ENCODE measurements around the gene BCL11A.
"Not testable (repeated sequence)": the region's sequence is repeated elsewhere in the genome, so short reads cannot be mapped to it uniquely, and the experiment has no call there.

Gene BCL11A

DNA sequence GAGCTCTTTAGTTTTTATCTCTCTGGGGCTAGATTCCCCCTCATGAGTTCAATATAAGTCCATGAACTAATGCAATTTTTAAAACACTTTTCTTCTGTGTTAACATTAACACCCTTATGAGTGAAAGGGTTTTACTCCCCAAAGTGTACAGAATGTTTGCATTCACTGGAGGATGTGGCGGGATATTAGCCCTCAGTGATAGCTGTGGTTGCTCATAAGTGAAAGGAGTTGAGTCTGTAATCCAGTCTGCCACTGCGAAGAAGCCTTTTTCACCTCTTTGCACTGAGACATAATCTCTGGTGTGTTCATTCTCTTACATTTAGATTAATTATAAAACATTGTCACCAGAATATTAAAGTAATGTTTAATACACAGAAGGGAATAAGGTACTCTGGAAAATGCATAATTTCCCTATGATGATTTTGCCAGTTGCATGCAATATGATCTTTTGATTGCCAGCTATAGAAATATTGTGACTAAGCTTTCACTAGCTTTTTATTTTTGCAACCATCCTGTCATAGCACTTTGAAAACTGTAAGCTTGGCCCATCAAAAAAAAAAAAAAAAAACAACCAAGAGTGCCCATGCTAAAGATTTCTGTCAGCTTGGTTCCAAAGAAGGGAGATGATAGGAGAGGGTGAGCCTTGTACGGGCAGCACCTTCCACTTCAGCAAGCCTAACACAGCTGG lies 113.2 kb downstream of the BCL11A start:
- no peak overlapping the region for H3K4me3 ChIP-seq (ENCODE audit: low read depth, low read length)

DNA sequence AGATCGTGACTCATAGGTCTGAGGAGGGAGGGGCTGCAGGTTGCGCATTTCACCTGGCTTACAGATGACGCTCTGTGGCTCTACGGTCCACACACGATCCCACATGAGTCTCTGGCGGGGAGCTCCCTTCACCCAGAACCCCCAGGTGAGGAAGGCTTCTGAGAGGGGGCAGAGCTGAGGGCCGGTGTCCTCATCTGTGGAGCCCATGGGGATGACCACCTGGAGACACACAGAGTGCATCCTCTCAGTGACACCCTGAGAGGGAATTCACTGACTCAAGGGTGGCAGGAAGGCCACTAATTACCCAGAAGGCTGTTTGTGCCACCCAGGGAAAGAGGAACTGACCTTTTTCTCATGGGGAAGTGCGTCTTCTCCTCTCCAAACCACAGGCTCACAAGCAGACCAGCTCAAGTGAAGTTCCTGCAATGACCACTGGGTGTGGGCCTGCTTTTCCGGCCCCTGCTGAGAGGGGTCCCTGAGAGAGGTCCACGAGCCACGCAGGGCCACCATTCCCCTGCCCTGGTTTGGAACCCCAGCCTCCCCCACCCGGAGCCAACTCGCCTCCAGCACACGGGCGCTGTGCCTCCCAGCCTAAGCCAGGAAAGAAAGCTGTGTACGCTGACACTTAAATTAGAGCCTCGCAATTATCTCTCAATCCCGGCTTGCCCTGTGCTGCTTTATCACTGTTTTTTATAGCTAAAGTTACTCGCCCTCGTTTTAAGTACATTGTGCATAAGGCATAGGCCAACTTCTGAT lies 114.1 kb downstream of the BCL11A start:
- H3K4me3 ChIP-seq (ENCODE audit: low read depth, low read length) = no peak overlapping the region

DNA sequence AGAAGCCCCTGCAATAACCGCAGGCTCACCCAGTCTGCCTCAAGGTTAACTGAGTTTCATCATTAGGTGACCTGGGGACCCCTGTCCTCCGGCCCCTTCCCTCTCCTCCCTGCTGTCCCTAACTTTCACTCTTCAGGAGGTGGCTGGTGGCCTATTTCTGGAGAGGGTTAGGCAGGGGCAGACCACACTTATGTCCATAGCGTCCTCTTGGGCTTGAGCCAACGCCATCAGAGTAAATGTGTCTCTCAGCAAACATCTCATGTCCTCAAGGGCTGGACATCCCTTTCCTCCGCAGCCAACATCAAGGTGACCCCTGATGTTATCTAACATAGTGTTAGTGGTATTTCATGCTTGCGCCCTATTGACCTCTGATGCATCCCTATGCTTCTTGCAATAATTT lies 114.8 kb downstream of the BCL11A start:
- H3K4me3 ChIP-seq (ENCODE audit: low read depth, low read length) = no peak overlapping the region

DNA sequence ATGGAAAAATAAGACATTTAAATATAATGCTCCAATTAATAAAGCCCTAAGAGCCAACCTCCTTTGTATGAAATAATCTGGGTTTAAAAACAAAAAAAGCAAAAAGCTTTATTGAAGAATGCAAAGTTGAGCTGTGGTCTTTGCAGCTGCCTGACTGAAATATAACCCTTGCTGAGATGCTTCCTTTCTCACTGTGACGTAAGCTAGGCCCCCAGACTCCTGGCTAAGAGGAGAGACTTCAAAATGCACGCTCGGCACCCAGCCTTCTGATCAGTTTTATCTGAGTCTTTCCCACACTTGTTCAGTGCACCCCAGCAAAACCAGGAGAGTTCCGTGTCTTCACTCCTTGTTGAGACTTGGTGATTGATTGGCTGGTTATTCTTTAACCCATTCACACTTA lies 115.3 kb downstream of the BCL11A start:
- H3K4me3 ChIP-seq (ENCODE audit: low read depth, low read length) = no peak overlapping the region

DNA sequence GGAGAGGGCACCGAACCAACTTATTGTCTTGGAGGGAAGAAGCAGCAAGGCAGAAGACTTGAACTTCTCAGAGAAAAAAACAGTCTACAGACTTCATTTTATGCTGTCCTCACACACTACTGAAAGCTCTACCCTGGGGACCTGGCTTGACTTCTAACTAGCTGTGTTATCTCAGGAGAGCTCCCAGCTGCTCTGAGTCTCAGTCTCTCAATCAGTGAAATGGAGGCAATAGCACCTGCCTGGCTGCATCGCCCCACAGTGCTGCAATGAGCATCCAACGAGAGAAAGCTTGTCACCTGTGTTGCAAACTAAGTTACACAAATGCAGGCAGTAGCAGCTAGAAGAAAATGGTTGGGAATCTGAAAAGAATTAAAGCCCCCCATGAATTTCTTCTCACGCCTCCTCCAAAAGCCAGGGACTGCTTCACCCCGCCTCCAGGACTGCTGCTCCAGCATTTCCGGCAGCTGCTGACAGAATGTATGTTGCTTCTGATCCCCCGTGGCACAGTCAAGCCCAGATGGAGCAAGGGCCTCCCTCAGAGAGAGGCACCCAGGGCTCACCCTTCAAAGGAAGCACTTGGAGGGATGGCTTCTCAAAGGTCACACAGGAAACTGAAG lies 116.3 kb downstream of the BCL11A start:
- H3K4me3 ChIP-seq (ENCODE audit: low read depth, low read length) = no peak overlapping the region

DNA sequence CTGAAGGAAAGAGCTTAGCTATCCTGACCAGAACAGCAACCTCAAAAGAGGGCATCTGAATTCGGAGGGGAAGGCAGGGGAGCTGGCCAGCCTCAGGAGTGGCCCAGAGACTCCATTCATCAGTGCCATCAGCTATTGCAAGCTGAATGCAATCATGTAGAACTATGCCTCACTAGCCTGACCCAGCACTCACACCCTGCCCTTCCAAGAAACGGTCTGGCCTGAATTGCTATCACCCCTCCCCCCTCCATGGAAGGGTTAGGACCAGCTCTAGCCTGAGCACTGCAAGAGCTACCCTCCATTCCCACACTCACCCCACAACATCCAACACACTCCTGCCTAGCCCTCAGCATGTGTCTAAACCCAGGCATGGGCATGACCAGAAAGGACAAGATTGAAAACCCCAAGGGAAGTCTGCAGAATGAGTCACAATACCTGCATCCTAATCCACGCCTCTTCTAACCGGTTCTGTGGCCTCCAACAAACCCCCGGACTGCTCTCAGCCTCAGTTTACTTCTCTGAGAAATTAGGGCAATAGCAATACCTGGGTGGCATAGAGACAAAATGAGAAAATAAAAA lies 120.3 kb downstream of the BCL11A start:
- H3K4me3 ChIP-seq (ENCODE audit: low read depth, low read length) = no peak overlapping the region

DNA sequence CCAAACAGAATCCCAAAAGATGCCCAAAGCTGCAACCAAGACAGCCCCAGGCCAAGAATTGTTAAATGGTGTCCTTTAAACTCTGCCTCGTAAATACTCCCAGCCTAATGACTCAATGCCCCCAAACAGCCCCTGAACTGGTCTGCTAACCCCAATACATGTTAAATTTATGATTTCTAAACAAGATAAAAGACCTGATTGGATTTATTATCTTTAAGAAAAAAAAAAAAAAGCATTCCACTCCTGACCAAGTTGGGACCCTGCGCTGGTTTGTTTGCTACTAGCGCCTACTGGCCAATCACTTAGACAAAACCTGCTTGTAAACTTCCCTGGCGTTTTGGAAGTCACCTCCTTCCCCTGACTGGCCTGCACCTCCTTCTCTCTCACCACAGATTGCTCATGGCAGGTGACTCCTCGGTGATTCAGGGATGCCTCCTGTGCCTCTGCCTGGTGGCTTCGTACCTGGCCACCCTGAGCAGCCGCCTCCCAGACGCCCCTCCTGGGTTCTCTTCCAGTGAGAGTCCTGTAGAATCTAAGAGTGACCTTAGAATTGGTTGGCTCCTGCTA lies 121.3 kb downstream of the BCL11A start:
- no peak overlapping the region for H3K4me3 ChIP-seq (ENCODE audit: low read depth, low read length)

DNA sequence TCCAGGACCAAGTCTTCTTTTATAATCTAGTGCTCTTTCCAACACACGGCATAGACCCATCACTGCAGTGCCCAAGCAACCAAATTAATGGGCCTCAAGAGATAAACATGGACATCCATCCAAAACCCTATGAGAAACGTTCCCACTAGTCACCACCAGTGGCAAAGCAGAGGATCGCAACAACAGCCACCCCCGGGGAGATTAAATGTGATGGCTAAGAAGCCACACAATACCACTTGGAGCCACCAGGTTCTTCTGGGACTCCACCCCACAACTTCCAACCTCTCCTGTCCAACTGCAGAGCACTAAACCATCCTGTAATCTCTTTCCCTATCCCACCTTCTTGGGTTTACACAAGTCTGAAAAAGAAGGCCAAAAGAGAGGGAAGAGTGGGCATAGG lies 123.8 kb downstream of the BCL11A start:
- H3K4me3 ChIP-seq (ENCODE audit: low read depth, low read length) = no peak overlapping the region

DNA sequence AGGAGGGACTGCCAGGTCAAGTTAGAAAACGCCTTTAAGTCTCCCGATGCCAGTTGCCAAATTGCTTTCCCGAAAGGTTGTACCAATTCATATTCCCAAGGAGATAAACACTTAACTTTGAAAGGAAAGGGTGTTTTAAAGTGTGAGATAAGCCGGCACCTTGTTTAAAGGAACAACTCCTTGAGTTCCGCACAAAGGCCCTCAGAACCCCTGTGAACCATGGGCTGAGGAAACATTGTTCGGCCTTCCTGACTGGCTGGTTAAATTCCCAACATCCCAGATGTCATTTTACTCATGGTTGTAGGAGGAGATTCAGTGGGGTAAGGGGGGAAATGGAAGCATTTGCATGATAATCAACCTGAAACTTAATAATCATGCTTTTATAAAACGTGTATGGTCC lies 126.6 kb downstream of the BCL11A start:
- no peak overlapping the region for H3K4me3 ChIP-seq (ENCODE audit: low read depth, low read length)

DNA sequence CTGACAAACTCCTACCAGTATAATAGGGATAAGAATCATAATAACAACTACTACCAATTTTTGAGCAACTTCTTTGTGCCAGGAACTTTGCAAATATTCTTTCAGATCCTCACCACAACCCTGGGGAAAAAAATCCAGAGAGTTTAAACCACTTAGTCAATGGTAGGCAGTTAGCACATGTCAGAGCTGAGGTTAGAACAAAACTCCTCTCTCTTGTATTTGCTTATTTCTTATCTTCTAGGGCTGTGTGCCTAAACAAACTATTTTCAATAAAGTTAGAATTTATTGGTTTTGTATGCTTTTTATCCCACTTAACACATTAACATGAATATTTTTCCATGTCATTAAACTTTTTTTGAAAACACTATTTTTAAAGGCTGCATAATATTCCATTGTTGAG lies 127.1 kb downstream of the BCL11A start:
- H3K4me3 ChIP-seq (ENCODE audit: low read depth, low read length) = no peak overlapping the region

DNA sequence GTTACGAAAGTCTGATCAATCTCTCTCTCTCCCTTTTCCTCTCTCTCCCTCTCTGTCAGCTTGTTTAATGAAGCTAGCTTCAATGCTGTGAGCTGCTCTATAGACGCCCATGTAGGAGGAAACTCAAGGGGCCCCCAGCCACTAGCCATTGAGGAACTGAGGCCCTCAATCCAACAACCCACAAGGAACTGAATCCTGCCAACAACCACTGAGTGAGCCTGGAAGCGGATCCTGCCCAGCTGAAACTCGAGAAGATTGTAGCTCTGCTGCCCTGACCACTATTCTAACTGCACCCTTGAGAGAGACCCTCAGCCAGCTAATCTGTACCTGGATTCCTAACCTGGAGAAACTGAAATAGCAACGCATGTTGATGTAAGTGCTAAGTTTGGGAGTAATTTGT lies 129.2 kb downstream of the BCL11A start:
- no peak overlapping the region for H3K4me3 ChIP-seq (ENCODE audit: low read depth, low read length)

DNA sequence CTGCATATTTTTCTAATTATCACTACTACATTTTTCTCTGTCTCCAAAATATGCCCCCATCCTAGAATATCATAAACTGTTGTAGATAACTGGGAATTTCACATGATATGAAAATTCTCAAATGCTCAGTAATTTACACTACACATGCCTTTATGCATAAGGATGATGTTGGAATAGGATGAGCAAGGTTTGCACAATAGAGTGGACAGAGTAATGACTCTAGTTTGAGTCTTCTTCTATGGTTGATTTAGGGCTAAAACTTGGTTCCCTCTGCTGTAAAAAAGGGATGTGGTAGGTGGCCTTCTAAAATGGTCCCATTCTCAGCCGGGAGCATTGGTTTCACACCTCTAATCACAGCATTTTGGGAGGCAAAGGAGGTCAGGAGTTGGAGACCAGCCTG lies 129.9 kb downstream of the BCL11A start:
- no peak overlapping the region for H3K4me3 ChIP-seq (ENCODE audit: low read depth, low read length)

DNA sequence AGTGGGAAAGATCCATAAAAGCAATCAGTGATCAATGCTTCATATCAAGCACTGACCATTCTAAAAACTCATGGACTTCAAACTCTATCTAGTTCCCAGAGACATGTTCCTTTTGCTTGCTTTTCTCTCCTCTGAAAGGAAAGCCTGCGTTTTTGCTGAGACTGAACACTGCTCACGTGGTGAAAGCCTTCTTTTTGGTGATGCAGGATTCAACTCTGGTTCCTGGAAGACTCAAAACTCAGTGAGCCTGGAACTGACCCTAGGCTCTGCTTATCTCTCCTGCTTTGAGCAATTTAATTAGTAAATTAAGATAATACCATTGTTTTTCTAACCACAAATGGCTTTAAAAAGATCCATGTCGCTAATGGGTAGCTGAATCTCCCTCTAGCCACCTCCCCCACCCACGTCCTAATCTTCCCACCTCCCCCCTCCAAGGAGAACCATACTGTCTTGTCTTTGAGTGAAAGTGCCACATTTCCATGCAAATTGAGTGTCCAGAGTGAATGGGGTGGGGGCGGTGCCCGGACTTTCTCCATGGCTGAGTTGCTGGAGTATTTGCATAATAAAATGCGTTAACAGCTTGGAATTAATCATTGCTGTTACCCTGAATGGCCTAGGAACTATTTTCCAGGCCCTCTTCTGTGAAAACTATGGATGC lies 130.5 kb downstream of the BCL11A start:
- no peak overlapping the region for H3K4me3 ChIP-seq (ENCODE audit: low read depth, low read length)

DNA sequence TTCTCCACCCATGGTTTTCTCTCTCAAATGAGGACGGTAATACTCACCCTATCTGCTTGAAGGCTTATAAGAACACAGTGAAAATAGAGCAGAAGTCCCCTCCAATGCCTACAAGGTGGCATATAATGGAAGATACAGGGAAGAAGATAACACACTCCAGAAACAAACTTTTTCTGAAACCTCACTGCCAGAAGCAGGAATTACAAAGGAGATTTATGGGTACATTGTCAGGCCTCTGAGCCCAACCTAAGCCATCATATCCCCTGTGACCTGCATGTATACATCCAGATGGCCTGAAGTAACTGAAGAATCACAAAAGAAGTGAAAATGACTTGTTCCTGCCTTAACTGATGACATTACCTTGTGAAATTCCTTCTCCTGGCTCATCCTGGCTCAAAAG lies 136.2 kb downstream of the BCL11A start:
- H3K4me3 ChIP-seq (ENCODE audit: low read depth, low read length) = not testable (repeated sequence)

DNA sequence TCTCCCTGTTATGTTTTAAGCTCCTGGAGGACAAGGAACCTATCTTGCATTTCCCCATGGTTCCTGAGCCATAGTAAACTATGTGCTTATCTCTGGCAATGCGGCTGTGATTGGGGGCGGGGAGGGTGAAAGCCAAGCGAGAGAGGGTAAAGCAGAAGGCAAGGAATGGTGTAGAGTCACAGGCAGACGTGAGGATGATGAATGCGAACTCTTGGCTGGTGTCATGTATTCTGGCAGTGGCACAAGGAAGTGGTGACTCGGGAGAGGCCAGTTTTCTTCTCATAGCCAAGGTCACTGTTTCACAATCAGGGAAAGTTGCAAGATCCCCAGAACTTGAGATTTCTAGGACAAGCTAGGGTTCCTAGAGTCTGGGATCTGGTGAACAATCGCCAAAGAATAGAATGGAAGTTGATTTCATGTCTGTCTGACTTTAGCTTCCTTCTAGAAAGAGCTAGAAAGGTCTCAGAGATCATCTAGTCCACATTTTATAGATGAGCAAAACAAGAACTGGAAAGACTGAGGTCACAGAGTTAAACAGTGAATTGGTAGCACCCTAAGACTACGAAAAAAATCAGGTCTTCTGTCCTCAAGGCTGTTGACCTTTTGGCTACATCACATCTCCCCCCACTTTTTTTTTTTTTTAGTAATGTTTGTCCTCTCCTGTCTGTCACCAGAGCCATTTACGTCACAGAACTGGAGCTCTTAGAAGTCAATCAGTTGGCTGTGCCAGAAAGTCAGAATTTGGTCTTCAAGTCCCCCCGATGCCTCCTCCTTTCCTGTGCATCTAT lies 137.0 kb downstream of the BCL11A start:
- no peak overlapping the region for H3K4me3 ChIP-seq (ENCODE audit: low read depth, low read length)

DNA sequence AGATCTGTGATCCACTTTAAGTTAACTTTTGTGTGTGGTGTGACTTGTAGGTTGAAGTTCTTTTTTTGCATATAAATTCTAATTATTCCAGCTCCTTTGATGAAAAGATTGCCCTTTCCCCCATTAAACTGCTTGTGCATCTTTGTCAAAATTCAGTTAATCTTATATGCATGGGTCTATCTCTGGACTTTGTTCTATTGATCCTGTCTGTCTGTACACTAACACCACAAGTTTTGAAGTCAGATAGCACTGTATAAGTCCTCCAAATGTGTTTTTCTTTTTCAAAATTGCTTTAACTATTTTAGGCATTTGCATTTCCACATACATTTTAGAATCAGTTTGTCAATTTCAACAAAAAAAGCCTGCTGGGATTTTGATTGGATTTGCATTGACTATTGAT lies 137.6 kb downstream of the BCL11A start:
- H3K4me3 ChIP-seq (ENCODE audit: low read depth, low read length) = no peak overlapping the region

DNA sequence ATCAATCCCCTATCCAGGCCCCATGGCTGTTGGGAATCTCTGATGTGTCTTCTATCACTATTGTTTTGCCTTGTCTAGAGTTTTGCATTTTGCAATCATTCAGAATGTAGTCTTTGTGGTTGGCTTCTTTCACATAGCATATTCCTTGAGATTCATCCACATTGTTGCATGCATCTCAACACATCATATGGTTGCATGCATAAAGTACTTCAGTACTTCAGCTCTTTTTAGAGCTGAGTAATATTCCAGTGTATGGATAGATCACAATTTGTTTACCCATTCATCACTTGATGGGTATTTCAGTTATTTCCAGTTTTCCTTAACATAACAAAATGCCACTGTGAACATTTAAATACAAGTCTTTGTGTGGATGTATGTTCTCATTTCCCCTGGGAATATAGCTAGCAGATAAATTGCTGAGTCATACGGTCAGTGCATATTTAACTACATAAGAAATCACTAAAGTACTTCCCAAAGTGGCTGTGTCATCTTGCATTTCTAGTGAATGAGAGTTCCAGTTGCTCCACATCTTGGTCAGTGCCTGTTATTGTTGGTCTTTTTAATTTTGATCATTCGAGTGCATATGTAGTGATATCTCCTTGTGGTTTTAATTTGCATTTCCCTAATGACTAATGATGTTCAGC lies 138.8 kb downstream of the BCL11A start:
- H3K4me3 ChIP-seq (ENCODE audit: low read depth, low read length) = no peak overlapping the region

DNA sequence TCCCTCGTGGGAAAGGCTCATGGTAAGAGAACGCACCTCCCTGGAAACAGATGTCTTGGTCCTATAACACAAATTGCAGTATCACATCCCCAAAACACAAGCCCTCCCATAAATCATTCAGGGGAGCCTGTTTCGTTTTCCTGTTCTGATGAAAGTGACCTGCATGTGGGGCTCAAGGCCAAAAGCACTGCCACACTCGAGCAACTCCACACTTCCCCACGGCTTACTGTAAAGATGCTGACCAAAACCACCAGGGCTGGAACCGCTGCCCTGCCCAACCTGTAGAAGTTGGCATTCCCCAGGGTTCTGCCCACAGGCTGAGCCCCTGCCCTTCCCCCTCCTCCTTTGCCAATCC lies 139.7 kb downstream of the BCL11A start:
- no peak overlapping the region for H3K4me3 ChIP-seq (ENCODE audit: low read depth, low read length)

DNA sequence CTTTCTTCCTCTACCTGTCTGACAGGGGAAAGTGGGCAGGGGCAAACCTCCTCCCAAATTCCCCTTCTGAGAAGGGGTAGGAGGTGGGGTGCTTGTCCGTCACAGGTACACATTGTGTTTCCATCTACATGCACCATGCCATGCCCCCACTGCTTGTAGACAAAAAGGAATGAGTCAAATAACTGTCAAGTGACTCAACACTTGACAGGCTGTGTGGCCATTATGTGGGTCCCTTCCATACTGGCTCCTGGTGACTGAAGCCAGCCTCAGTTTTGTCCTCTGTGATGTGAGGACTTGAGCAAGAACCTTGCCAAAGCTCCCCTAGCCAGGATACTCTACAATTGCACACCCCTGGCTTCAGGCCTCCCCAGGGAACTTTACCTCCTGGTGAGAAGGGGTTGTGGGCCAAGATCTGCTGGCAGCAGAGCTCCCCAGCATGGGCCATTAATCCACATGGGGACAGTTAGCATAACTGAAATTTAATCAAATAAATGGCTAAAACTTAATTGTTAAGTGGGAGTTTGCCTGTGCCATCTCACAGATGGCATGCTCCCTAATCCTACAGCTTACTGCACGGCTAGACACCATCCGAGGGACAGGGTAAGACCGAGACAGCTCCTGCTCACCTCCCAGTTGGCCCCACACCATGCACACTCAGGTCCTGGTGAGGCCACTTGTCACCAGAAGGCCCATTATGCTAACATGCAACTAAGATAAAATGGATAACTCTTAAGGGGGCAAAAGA lies 140.2 kb downstream of the BCL11A start:
- H3K4me3 ChIP-seq (ENCODE audit: low read depth, low read length) = no peak overlapping the region

Measured in iPS-11a (cell line).